ENCODE measurements around the gene PPP1R27.
A peak's percentile ranks its signal among the peaks of the same experiment; 100 is the strongest.

PPP1R27 gene

DNA sequence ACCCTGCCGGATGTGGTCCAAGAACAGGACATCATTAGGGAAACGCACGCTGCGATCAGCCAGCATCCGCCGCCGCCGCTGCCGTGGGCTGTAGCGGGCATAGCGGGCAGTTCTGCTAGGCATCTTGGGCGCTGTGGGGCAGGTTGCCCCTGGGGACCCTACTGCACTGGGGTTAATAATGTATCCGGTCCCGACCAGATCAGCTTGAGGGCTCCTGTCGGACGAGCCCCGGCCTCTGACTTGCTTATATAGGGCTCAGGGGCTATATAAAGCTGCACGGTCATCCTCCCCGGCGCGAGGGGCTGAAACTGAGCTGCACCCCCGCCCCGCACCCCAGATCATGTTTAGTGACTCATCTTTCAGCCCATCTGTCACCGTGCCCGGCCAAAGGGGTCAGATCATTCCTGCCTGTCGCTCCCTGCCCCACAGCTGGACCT is at the start of gene PPP1R27:
Gene PPP1R27, minus strand, starts transcription at position 220 of the 437 bp plus-strand sequence. Its CDS starts 97 bp downstream, at position 123.
- DNase-seq = no peak
- no peak for ATAC-seq

DNA sequence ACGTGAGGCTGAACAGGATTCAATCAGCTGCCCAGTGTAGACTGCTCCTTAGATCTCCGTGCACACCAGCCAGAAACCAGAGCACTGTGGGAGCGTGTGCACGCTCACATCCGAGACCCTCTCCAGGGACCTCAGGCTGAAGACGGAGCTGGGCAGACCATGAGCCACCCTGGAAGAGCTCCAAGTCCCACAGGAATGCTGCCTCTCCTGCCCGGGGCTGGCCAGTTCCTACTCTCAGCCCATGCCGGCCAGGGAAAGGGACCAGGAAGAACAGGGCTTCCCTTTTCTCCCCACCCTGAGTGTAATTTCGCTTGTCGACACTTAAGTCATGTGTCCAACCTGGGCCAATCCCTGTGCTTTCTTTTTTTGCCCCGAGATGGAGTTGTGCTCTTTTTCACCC is 49.7 kb upstream of the PPP1R27 start:
- DNase-seq (no peak), ATAC-seq (no peak)

DNA sequence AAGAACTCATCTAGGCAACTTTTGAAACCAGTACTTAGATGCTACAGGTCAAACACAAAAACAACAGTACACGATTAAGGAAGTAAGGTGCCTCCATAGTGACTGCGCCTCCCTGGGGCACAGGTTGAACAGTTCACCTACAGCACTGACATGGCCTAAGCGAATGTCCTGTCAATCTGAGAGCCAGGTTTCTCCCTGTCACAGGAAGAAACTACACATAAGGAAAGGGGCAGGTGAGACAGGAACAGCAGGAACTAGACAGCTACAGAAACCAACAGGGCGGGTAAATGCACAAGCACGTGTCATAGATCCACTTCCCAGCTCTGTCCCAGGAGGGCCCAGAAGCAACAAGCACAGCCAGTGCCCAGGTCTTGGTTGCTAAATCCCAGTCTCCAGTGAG is 44.3 kb upstream of the PPP1R27 start:
- ATAC-seq = no peak
- DNase-seq = no peak

DNA sequence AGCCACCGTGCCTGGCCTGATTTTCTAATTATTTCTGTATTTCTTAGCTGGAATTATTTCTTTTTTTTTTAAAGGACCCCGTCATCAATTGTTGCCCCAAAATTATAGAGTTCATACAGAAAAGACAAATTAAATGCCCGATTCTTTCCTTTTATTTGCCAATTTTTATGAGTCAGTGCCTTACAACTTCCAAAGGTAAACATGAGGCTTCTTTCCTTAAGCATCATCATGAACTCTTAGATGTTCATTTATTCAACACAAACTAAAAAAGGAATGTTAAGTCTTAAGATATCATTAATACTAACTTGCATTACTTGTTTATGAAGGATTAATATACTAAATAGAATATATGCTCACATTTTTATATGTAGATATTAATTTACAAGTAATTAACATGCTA is 43.4 kb upstream of the PPP1R27 start:
- no peak for ATAC-seq
- no peak for DNase-seq

- no peak for DNase-seq
Measured at GRCh38 chr17:81877569-81877968, 42.7 kb upstream of the PPP1R27 start.

DNA sequence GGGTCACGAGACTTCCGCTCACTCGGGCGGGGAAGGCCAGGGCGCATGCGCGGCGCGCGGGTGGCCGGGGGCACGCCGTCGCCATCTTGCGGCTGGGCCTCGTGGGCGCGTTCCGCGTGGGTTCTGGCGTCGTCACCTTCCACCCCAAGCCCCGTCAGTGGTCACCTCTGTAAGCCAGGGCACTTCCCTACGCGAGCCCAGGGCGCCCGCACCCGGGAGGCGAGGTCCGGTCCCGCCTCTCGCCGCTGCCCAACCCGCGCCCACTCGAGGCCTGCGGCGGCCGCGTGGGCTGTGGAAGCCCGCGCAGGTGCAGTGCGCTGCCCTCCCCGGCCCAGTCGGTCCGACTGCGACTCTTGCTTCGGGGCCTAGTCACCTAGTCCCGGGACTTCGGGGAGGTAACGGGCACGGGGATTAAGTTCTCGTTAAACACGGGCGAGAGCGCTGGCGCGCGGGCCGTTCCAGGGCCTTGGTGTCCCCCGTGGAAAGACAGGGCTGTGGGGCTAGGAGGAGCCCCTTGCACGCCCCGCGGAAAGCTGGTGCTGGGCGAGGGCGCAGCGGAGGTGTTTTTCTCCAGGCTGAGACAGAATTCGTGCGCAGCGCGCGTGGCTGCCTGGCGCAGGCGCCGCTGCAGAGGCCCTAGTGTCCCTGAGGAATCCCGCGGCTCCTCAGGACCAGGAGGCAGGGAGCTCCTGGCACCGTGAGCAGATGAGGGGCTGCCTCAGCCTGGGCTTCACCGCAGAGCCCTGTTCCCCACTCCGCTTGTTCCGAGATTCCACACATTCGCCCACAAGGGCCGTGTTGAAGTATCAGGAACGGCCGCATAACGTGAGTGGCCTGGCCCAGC is 36.8 kb upstream of the PPP1R27 start:
- DNase-seq (peak; percentile 98), ATAC-seq (no peak)

More at GRCh38 chr17:81877569-81877968, 42.7 kb upstream of the PPP1R27 start:
- no peak for ATAC-seq

DNA sequence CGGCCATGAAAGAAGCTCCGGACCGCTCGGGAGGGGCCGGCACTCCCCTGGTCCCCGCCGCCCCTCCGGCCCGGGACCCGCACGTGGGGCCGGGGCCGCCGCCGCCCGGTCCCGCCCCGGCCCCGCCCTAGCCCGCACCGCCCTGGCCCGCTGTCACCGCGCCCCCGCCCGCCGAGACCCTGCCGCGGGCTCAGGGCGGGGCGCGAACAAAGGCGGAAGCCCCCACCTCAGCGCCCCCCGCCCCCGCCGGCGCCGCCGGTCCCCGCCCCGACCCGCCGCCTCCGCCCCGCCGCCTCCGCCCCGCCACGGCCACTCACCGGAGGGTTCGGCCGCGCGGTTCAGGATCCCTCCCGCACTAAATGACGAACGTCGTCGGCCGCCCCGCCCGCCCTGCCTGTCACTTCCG is 36.1 kb upstream of the PPP1R27 start, which contains the start of gene ARHGDIA:
Gene ARHGDIA, minus strand, starts transcription at position 357 of the 406 bp plus-strand sequence. CDS start 1,407 bp downstream, outside the sequence.
- ATAC-seq = peak; percentile 53

DNA sequence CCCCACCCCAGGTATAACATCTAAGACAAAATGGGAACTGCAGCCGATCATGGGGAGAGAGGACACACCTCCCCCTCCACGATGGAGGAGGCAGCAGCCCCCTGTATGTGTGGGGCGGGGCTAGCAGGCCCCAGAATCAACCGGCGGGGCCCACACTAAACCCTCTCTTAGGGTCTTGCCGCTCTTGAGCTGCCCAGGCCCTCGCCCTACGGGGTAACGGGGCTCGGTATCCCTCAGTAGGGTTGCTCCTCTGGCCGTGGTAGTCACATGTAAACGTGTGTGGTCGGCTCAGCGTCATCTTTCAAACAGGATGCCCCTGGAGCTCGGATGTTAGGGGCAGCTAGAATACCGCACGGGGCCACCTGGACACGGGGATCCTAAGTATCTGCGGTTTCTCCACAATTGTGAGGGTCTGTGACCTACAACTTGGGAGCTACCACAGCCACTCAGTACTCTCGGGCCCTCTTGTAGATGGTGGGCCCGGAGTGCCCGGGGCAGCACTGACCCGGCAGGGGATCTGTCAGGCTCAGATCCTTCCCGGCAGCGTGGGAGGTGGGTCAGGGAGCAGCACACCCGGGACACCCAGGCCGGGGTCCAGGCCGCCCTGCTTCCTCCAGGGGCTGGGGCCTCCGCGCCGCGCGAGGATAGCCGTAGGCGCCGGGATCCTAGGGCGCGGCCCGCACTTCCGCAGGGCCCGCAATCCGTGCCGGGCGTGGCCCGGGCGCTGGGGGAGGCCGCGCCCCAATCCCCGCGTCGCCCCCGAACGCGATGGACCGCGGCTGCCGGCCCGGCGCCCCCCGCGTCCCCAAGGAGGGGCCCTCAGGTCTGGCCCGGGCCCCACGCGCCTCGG is 35.5 kb upstream of the PPP1R27 start:
- ATAC-seq = peak; percentile 5
- peak; percentile 61 for DNase-seq

More for the DNA sequence above, 36.1 kb upstream of the PPP1R27 start, which contains the start of gene ARHGDIA:
- DNase-seq = no peak

DNA sequence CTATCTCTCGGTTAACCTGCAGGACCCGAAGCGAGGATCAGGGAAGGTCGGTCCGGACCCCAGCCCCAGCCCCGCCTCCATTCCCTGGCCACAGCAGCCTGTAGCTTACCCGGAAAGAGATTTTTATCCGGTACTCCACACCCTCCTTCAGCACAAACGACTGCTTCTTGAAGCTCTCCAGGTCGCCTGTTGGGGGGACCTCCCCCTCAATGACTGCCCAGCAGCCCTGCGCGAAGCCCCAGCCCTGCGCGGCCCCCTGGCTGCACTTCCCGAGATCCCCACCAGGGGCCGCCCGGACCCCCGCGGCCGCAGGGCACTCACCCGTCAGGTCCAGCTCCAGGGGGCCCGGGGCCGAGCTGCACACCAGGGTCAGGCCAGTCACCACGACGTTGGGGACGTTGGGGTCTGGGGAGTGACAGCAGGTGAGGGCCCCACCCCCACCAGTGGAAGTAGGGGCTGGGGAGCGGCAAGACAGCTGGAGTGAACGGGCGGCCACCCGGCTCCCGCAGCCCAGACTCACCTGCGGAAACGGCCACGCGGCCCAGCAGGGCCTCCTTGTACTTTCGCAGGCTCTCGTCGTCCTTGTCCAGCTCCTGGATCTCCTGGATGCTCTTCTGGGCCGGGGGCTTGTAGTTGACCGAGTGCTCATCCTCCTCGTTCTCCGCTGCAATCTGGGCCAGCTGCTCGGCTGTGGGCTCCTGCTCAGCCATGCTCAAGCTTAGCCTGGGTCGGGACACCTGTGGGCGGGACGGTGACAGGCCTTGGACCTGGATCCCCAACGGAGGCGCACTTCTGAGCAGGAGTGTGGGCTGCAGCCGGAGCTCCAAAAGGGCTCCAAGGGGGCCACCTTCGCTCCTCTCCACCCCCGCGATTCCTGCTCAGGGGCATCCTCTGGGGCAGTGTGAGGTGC is 34.6 kb upstream of the PPP1R27 start:
- peak; percentile 78 for DNase-seq
- ATAC-seq = peak; percentile 15

GRCh38 chr17:81868674-81869220 is 33.9 kb upstream of the PPP1R27 start:
- peak; percentile 37 for DNase-seq
- ATAC-seq = no peak

DNA sequence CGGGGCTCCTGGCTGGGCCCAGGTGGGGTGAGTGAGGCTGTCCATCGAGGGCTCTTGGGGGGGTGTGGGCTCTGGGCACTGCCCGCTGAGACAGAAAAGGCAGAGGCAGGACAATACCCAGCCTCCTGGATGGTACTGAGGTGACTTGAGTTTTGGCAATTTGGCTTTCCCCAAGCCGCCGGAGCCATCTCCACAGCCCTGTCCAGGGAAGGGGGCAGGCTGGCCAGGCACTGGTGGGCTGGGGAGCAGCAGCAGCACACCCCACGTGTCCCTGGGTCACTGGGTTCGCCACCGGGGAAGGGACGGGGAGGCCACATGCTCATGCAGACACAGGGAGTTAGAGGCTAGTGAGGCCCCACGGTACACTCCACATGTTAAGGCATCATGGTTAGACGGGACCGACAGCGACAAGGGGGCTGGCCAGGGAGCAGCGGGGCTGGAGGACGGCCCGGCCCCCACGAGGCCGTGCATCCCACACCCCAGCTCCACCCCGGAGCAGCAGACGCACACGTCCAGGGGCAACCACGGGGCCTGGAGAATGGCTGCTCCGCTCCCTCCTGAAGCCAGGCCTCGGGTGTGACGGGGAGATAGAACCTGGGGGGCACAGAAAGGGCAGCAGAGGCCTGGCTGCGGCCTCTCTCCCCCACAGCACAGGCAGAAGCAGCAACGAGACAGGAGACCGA is 33.3 kb upstream of the PPP1R27 start:
- ATAC-seq (no peak), DNase-seq (peak; percentile 33)

GRCh38 chr17:81867170-81867990 is 32.5 kb upstream of the PPP1R27 start:
- ATAC-seq (no peak), DNase-seq (peak; percentile 49)

- ATAC-seq = no peak
- no peak for DNase-seq
Measured at GRCh38 chr17:81866440-81867169, 31.8 kb upstream of the PPP1R27 start.

- ATAC-seq (no peak), DNase-seq (no peak)
Measured at GRCh38 chr17:81865733-81866439, 31.0 kb upstream of the PPP1R27 start.

- ATAC-seq (no peak), DNase-seq (no peak)
Measured at GRCh38 chr17:81865358-81865732, 30.5 kb upstream of the PPP1R27 start.

GRCh38 chr17:81863833-81864768 is 29.3 kb upstream of the PPP1R27 start:
- DNase-seq = no peak
- no peak for ATAC-seq

- ATAC-seq (no peak), DNase-seq (no peak)
Measured at GRCh38 chr17:81863123-81863675, 28.3 kb upstream of the PPP1R27 start.

All from stimulated activated naive CD8-positive, alpha-beta T cell treated with anti-CD3 and anti-CD28 coated beads, Interleukin-15, Interleukin-2, amounts not matched to agents 100 U/mL and 50 U/mL, for 24 hours (primary cell).